HEK293 (cell line): ENCODE results near the gene WDCP.

ENCODE experiments used
- CTCF ChIA-PET: fragments of 350-600 bp; formaldehyde crosslinking; extraction: SDS; loops from one replicate; lab custom pipeline; 2021; ENCODE audit warnings: antibody characterized with exemption; lab: Yijun Ruan, JAX
- POLR2A ChIA-PET: fragments of 300-600 bp; formaldehyde crosslinking; extraction: SDS; loops from one replicate; lab custom pipeline; 2020; ENCODE audit warnings: antibody characterized with exemption, inconsistent platforms; lab: Yijun Ruan, JAX
- H3K27ac ChIP-seq: fragments of 200-500 bp; sonication (Bioruptor generic); 2 replicates; pipeline ENCODE4 v1.5.1; 2014; ENCODE audit warnings: low read depth, low read length, control low read depth, inconsistent platforms; ENCODE audit errors: extremely low read depth
- H3K36me3 ChIP-seq, 2 experiments: fragments of 200-500 bp in 1 of 2; sonication (Bioruptor generic) in 1 of 2; 1 replicate in 1 of 2; 2 replicates in 1 of 2; pipeline ENCODE4 v1.5.1; 2014 to 2017; ENCODE audit warnings: inconsistent platforms in 2 of 2, low read length in 2 of 2; ENCODE audit not compliant: control insufficient read depth in 2 of 2, insufficient read depth in 1 of 2
- H3K4me1 ChIP-seq: fragments of 200-500 bp; sonication (Bioruptor generic); 2 replicates; pipeline ENCODE4 v1.5.1; 2014; ENCODE audit warnings: mild to moderate bottlenecking, low read length, inconsistent platforms; ENCODE audit not compliant: control insufficient read depth, insufficient read depth
- H3K4me3 ChIP-seq: 2 replicates; pipeline ENCODE4 v1.5.1; 2011; ENCODE audit warnings: low read depth, mild to moderate bottlenecking, control low read depth, low read length, moderate library complexity
- H3K9me3 ChIP-seq: fragments of 200-500 bp; sonication (Bioruptor generic); 2 replicates; pipeline ENCODE4 v1.5.1; 2014; ENCODE audit warnings: low read depth, low read length, inconsistent platforms; ENCODE audit not compliant: control insufficient read depth, insufficient read depth
- CTCF ChIP-seq: fragments of 450-650 bp; formaldehyde crosslinking; IDR thresholded peaks from 2 replicates; pipeline ENCODE4 v1.5.1; 2016; ENCODE audit warnings: missing biosample characterization, missing genetic modification characterization
- GLIS1 ChIP-seq: fragments of 450-650 bp; formaldehyde crosslinking; IDR thresholded peaks from 2 replicates; pipeline ENCODE4 v1.5.1; 2016; ENCODE audit warnings: missing biosample characterization, missing genetic modification characterization
- IKZF3 ChIP-seq: fragments of 450-650 bp; IDR thresholded peaks from 2 replicates; pipeline ENCODE4 v1.5.0; 2018; ENCODE audit warnings: missing biosample characterization, mild to moderate bottlenecking, missing genetic modification characterization, moderate library complexity
- KLF8 ChIP-seq: fragments of 450-650 bp; formaldehyde crosslinking; IDR thresholded peaks from 2 replicates; pipeline ENCODE4 v1.5.1; 2016; ENCODE audit warnings: missing biosample characterization, missing genetic modification characterization
- PBX3 ChIP-seq: sonication (generic); formaldehyde crosslinking; IDR thresholded peaks from 2 replicates; pipeline ENCODE4 v1.8.1; 2022; ENCODE audit warnings: mild to moderate bottlenecking, moderate library complexity, missing genetic modification reagents
- ZBTB1 ChIP-seq: fragments of 450-650 bp; formaldehyde crosslinking; IDR thresholded peaks from 2 replicates; pipeline ENCODE4 v1.5.1; 2016; ENCODE audit warnings: missing biosample characterization, missing genetic modification characterization
- ZBTB8A ChIP-seq: fragments of 450-650 bp; formaldehyde crosslinking; IDR thresholded peaks from 2 replicates; pipeline ENCODE4 v1.5.1; 2016; ENCODE audit warnings: missing biosample characterization, missing genetic modification characterization
- ZFHX2 ChIP-seq: fragments of 450-650 bp; formaldehyde crosslinking; conservative IDR thresholded peaks from 2 replicates; pipeline ENCODE4 v1.5.1; 2016; ENCODE audit warnings: missing biosample characterization, missing genetic modification characterization
- ZIC2 ChIP-seq: fragments of 450-650 bp; formaldehyde crosslinking; IDR thresholded peaks from 2 replicates; pipeline ENCODE4 v1.5.1; 2016; ENCODE audit warnings: missing biosample characterization, missing genetic modification characterization
- ZNF121 ChIP-seq: fragments of 450-650 bp; formaldehyde crosslinking; IDR thresholded peaks from 2 replicates; pipeline ENCODE4 v1.5.1; 2016; ENCODE audit warnings: missing biosample characterization, missing genetic modification characterization
- ZNF157 ChIP-seq: fragments of 450-650 bp; formaldehyde crosslinking; IDR thresholded peaks from 2 replicates; pipeline ENCODE4 v1.5.1; 2016; ENCODE audit warnings: missing biosample characterization, missing genetic modification characterization
- ZNF2 ChIP-seq: fragments of 450-650 bp; formaldehyde crosslinking; IDR thresholded peaks from 2 replicates; pipeline ENCODE4 v1.5.1; 2016; ENCODE audit warnings: missing biosample characterization, missing genetic modification characterization
- ZNF23 ChIP-seq: fragments of 450-650 bp; formaldehyde crosslinking; IDR thresholded peaks from 2 replicates; pipeline ENCODE4 v1.5.1; 2016; ENCODE audit warnings: missing biosample characterization, missing genetic modification characterization, borderline replicate concordance
- ZNF26 ChIP-seq: fragments of 450-650 bp; formaldehyde crosslinking; IDR thresholded peaks from 2 replicates; pipeline ENCODE4 v1.5.1; 2016; ENCODE audit warnings: missing biosample characterization, missing genetic modification characterization
- ZNF416 ChIP-seq: fragments of 450-650 bp; formaldehyde crosslinking; IDR thresholded peaks from 2 replicates; pipeline ENCODE4 v1.5.1; 2016; ENCODE audit warnings: missing biosample characterization, missing genetic modification characterization
- ZNF518A ChIP-seq: fragments of 450-650 bp; formaldehyde crosslinking; conservative IDR thresholded peaks from 2 replicates; pipeline ENCODE4 v1.5.1; 2016; ENCODE audit warnings: low read depth, missing biosample characterization, missing genetic modification characterization
- ZNF571 ChIP-seq: fragments of 450-650 bp; formaldehyde crosslinking; IDR thresholded peaks from 2 replicates; pipeline ENCODE4 v1.5.0; 2017; ENCODE audit warnings: missing biosample characterization, missing genetic modification characterization
- ZNF600 ChIP-seq: fragments of 450-650 bp; formaldehyde crosslinking; IDR thresholded peaks from 2 replicates; pipeline ENCODE4 v1.5.1; 2016; ENCODE audit warnings: missing biosample characterization, missing genetic modification characterization
- ZNF658 ChIP-seq: fragments of 450-650 bp; formaldehyde crosslinking; IDR thresholded peaks from 2 replicates; pipeline ENCODE4; 2016; ENCODE audit warnings: missing biosample characterization, missing genetic modification characterization
- ZNF664 ChIP-seq: fragments of 450-650 bp; formaldehyde crosslinking; IDR thresholded peaks from 2 replicates; pipeline ENCODE4 v1.5.1; 2016; ENCODE audit warnings: missing biosample characterization, missing genetic modification characterization
- ZNF768 ChIP-seq: fragments of 450-650 bp; formaldehyde crosslinking; IDR thresholded peaks from 2 replicates; pipeline ENCODE4 v1.5.1; 2018; ENCODE audit warnings: missing biosample characterization, mild to moderate bottlenecking, missing genetic modification characterization
- ZSCAN16 ChIP-seq: fragments of 450-650 bp; formaldehyde crosslinking; IDR thresholded peaks from 2 replicates; pipeline ENCODE4 v1.5.1; 2016; ENCODE audit warnings: missing biosample characterization, missing genetic modification characterization

The WDCP gene

GRCh38 chr2:24024018-24024417, 23.2 kb downstream of the WDCP start:
- H3K36me3 ChIP-seq, result peaks cover 0 to 36% of the 10 kb centered on the region in 2 experiments; a peak in 2 of 3 replicates
- CTCF ChIA-PET, result interaction anchor here (0.6 kb wide), 1 partner anchor 99 kb away, joined by 3 read pairs; no protein-coding TSS in a partner anchor
- POLR2A ChIA-PET, result no interaction called here
- TF ChIP-seq ZFHX2 (peak; percentile 41; the same call in 1 of the 2 replicates), CTCF (peak; percentile 75), ZIC2 (tag by site-specific recombination) (peak; percentile 83), GLIS1 (peak; percentile 25; the same call in 1 of the 2 replicates), ZBTB1 (tag by site-specific recombination) (no peak), ZBTB8A (0 out of 2 replicates have a peak, but pooled peaks have one; percentile 25), ZNF571 (tag by site-specific recombination) (no peak)
- TF ChIP-seq, all 188 proteins: peak for 5
- Histone ChIP-seq H3K4me3 (no peak overlapping the region), H3K9me3 (no peaks in the 10 kb centered on the region), H3K27ac (no peak overlapping the region), H3K4me1 (no peaks in the 10 kb centered on the region)

GRCh38 chr2:24022975-24023575, 24.1 kb downstream of the WDCP start:
- Histone ChIP-seq H3K27ac (no peak overlapping the region), H3K4me1 (no peaks in the 10 kb centered on the region), H3K9me3 (no peaks in the 10 kb centered on the region), H3K36me3 (peaks cover 0 to 33% of the 10 kb centered on the region in 2 experiments; a peak in 2 of 3 replicates), H3K4me3 (no peak overlapping the region)
- POLR2A ChIA-PET, result interaction anchor here (0.6 to 1.6 kb wide), 3 partner anchors 24 to 96 kb away, joined by 3 to 5 read pairs (median 5); partner anchors contain the start of genes ATAD2B and WDCP
- CTCF ChIA-PET, result no interaction called here
- no peak for TF ChIP-seq ZNF416 (tag by site-specific recombination)
- TF ChIP-seq ZNF658 (tag by site-specific recombination), result no peak
- no peak for TF ChIP-seq KLF8 (tag by site-specific recombination)
- TF ChIP-seq ZIC2 (tag by site-specific recombination), result no peak

- no peak overlapping the region for H3K27ac ChIP-seq
- no peak overlapping the region for H3K4me3 ChIP-seq
- TF ChIP-seq ZNF518A (tag by site-specific recombination) (no peak), ZNF26 (tag by site-specific recombination) (no peak), ZNF664 (no peak), ZNF768 (tag by site-specific recombination) (no peak), ZNF23 (tag by site-specific recombination) (no peak), ZSCAN16 (tag by site-specific recombination) (no peak), PBX3 (CRISPR knock-in tag) (no peak), IKZF3 (no peak), ZNF2 (tag by site-specific recombination) (no peak), ZNF600 (tag by site-specific recombination) (no peak), ZNF157 (no peak), ZNF121 (tag by site-specific recombination) (no peak)
- ChIA-PET CTCF (interaction anchor here (0.7 to 1.2 kb wide), 4 partner anchors 14 to 85 kb away, joined by 3 read pairs; partner anchors contain the start of gene SF3B6), POLR2A (interaction anchor here (0.6 to 1.6 kb wide), 3 partner anchors 25 to 96 kb away, joined by 3 to 5 read pairs (median 5); partner anchors contain the start of genes ATAD2B and WDCP)
- H3K36me3 ChIP-seq, result peaks cover 0 to 33% of the 10 kb centered on the region in 2 experiments; a peak in 2 of 3 replicates
- no peaks in the 10 kb centered on the region for H3K9me3 ChIP-seq
- no peaks in the 10 kb centered on the region for H3K4me1 ChIP-seq
Observed at GRCh38 chr2:24022324-24022974, 24.7 kb downstream of the WDCP start.
